K562 (cell line): ENCODE results near the gene EPB41L4B. TPM values are rescaled to one million over a fixed set of nuclear protein-coding genes. Genes with fewer than 3 reads are reported as not detected.

ENCODE experiments used
- AFF1 ChIP-seq, 2 experiments: fragments of 450-650 bp; IDR thresholded peaks; 2 replicates each; pipeline ENCODE4 v1.6.1; 2018; ENCODE audit warnings: mild to moderate bottlenecking in 2 of 2, low read depth in 1 of 2; ENCODE audit not compliant: partially characterized antibody in 2 of 2
- ARID2 ChIP-seq: fragments of 450-650 bp; IDR thresholded peaks from 2 replicates; pipeline ENCODE4 v1.6.1; 2017; ENCODE audit warnings: antibody characterized with exemption, mild to moderate bottlenecking
- BMI1 ChIP-seq: fragments of 150-350 bp; IDR thresholded peaks from 2 replicates; pipeline ENCODE4 v1.6.1; 2014; ENCODE audit warnings: low read length
- CBFA2T2 ChIP-seq: fragments of 450-650 bp; conservative IDR thresholded peaks from 2 replicates; pipeline ENCODE4 v1.6.1; 2017; ENCODE audit warnings: mild to moderate bottlenecking
- CBFA2T3 ChIP-seq: fragments of 450-650 bp; IDR thresholded peaks from 2 replicates; pipeline ENCODE4 v1.6.1; 2017
- EGR1 ChIP-seq: fragments of 450-650 bp; conservative IDR thresholded peaks from 2 replicates; pipeline ENCODE4 v1.6.1; 2017; ENCODE audit warnings: mild to moderate bottlenecking
- EWSR1 ChIP-seq: fragments of 450-650 bp; IDR thresholded peaks from 2 replicates; pipeline ENCODE4 v1.6.1; 2018; ENCODE audit warnings: borderline replicate concordance, mild to moderate bottlenecking, low read depth, moderate library complexity; ENCODE audit not compliant: partially characterized antibody
- FOS ChIP-seq: IDR thresholded peaks from 3 replicates; pipeline ENCODE4 v1.6.1; 2011; ENCODE audit not compliant: insufficient read length; ENCODE audit errors: extremely low read depth
- HDAC3 ChIP-seq: fragments of 450-650 bp; IDR thresholded peaks from 2 replicates; pipeline ENCODE4 v1.6.1; 2018; ENCODE audit warnings: borderline replicate concordance, mild to moderate bottlenecking, moderate library complexity; ENCODE audit not compliant: partially characterized antibody
- JUN ChIP-seq, 2 experiments: sonication (generic) in 1 of 2; formaldehyde crosslinking in 1 of 2; IDR thresholded peaks; 2 replicates each; pipeline versions ENCODE4 v1.6.1 to v1.8.0; 2012 to 2022; ENCODE audit warnings: borderline replicate concordance in 2 of 2, mild to moderate bottlenecking in 2 of 2, improper control_type of control experiment in 1 of 2, low read depth in 1 of 2, low read length in 1 of 2, missing genetic modification reagents in 1 of 2
- MAFG ChIP-seq: fragments of 450-650 bp; conservative IDR thresholded peaks from 2 replicates; pipeline ENCODE4 v1.6.1; 2016; ENCODE audit warnings: missing genetic modification characterization, missing compliant biosample characterization
- MBD2 ChIP-seq: sonication (generic); IDR thresholded peaks from 2 replicates; pipeline ENCODE4 v1.6.1; 2016; ENCODE audit warnings: low read depth, borderline replicate concordance
- NEUROD1 ChIP-seq: fragments of 150-350 bp; IDR thresholded peaks from 2 replicates; pipeline ENCODE4 v1.6.1; 2014; ENCODE audit warnings: borderline replicate concordance, low read length, low read depth; ENCODE audit not compliant: partially characterized antibody
- PRMT5 ChIP-seq: sonication (generic); formaldehyde crosslinking; IDR thresholded peaks from 2 replicates; pipeline ENCODE4 v1.5.0; 2020; ENCODE audit warnings: missing genetic modification reagents
- RCOR1 ChIP-seq, 2 experiments: IDR thresholded peaks; 2 replicates each; pipeline ENCODE4 v1.6.1; 2012; ENCODE audit warnings: low read depth in 2 of 2, low read length in 2 of 2, borderline replicate concordance in 1 of 2, improper control_type of control experiment in 1 of 2
- SOX6 ChIP-seq: fragments of 450-650 bp; IDR thresholded peaks from 2 replicates; pipeline ENCODE4 v1.6.1; 2014; ENCODE audit warnings: mild to moderate bottlenecking
- TEAD1 ChIP-seq, 2 experiments: fragments of 450-650 bp in 1 of 2; sonication (generic) in 1 of 2; formaldehyde crosslinking; IDR thresholded peaks; 2 replicates each; pipeline versions ENCODE4 v1.4.0 to v1.8.0; 2020 to 2022; ENCODE audit warnings: mild to moderate bottlenecking in 2 of 2, missing genetic modification reagents in 1 of 2
- YY1 ChIP-seq, 3 experiments: IDR thresholded peaks; 2 replicates each; pipeline ENCODE4 v1.6.1; 2011; ENCODE audit warnings: low read length in 2 of 3, mild to moderate bottlenecking in 2 of 3, moderate library complexity in 2 of 3, borderline replicate concordance in 1 of 3, control low read depth in 1 of 3, low read depth in 1 of 3; ENCODE audit not compliant: insufficient read depth in 3 of 3, insufficient replicate concordance in 2 of 3, control insufficient read depth in 1 of 3, insufficient read length in 1 of 3; ENCODE audit errors: extremely low read depth in 1 of 3
- ZBTB33 ChIP-seq: sonication (generic); formaldehyde crosslinking; IDR thresholded peaks from 2 replicates; pipeline ENCODE4 v1.8.1; 2023; ENCODE audit warnings: mild to moderate bottlenecking, missing genetic modification reagents
- ZEB2 ChIP-seq: fragments of 450-650 bp; IDR thresholded peaks from 2 replicates; pipeline ENCODE4 v1.6.1; 2016
- polyA plus RNA-seq, 8 experiments: library from polyadenylated mRNA; depleted of rRNA in 4 of 8; stranded (reverse) in 5 of 8; unstranded in 3 of 8; fragments of >200 nt; fragmentation: Nextera tagmentation in 2 of 8; fragmentation: Illumina TruSeq in 1 of 8; extraction: Ambion mirVana in 2 of 8; extraction: Trizol in 1 of 8; gene quantifications; 2 replicates each; pipeline versions ENCODE4 v1.2.1 to v1.2.3, GENCODE V29; 2011 to 2014; ENCODE audit warnings: inconsistent platforms in 1 of 8, missing spikeins in 1 of 8
- total RNA-seq, 7 experiments: library from RNA; depleted of rRNA in 6 of 7; stranded (reverse); fragments of >200 nt in 6 of 7; fragmentation: Illumina TruSeq in 2 of 7; extraction: Trizol in 2 of 7; gene quantifications; 2 replicates each; pipeline versions ENCODE4 v1.2.1 to v1.2.3, GENCODE V29; 2011 to 2021; ENCODE audit warnings: low replicate concordance in 1 of 7
- TF ChIP-seq, protein P1 (sequence below), 2 experiments: fragments of 450-650 bp in 1 of 2; sonication (generic) in 1 of 2; formaldehyde crosslinking in 1 of 2; IDR thresholded peaks in 1 of 2; conservative IDR thresholded peaks in 1 of 2; 2 replicates each; pipeline versions ENCODE4 v1.6.1 to v1.8.1; 2016 to 2023; ENCODE audit warnings: mild to moderate bottlenecking in 2 of 2, moderate library complexity in 2 of 2, inconsistent platforms in 1 of 2, missing genetic modification reagents in 1 of 2

EPB41L4B gene
- total and polyA plus RNA-seq, 9 of the 15 experiments (the other 6 are each of a cell fraction or from before 2014, with no cell fraction given): 0.09 to 0.38 (median 0.21) TPM

DNA sequence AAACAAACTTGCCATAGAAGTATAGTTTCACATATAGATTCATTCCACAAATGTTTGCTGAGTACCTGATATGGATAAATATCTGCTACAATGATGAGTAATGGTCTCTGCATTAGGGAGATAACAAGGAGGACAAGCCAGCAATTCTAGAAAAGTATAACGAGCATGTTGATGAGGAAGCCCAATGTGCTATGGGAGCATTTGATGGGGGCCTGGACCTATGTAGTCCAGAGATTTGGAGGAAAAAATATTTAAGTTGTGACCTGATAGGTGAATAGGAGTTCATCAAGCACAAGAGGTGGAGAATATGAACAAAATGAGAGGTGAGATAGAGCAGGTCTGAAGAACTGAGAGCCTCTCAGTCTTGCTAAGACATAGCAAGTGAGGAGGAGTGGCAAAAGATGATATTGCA lies 186.7 kb downstream of the EPB41L4B start (continued):
- peak in 1 of 3 experiments; percentile 5 for TF ChIP-seq YY1 (IDR thresholded peaks at IDR 0.05; ENCODE audit: borderline replicate concordance in 1 of 3, control insufficient read depth in 1 of 3, extremely low read depth in 1 of 3, insufficient read depth in 3 of 3, insufficient read length in 1 of 3, insufficient replicate concordance in 2 of 3, low read depth in 1 of 3, low read length in 2 of 3)
- TF ChIP-seq ZEB2: peak; percentile 63
- TF ChIP-seq, protein P1, sequence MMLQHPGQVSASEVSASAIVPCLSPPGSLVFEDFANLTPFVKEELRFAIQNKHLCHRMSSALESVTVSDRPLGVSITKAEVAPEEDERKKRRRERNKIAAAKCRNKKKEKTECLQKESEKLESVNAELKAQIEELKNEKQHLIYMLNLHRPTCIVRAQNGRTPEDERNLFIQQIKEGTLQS (IDR thresholded peaks at IDR 0.05): peak; percentile 90
- TF ChIP-seq, protein P1 (CRISPR knock-in tag; conservative IDR thresholded peaks at IDR 0.05): peak; percentile 55; the same call in 1 of the 2 replicates
- peak; percentile 86 for TF ChIP-seq JUN (IDR thresholded peaks at IDR 0.05; ENCODE audit: borderline replicate concordance, low read depth, low read length)
- no peak for TF ChIP-seq JUN (CRISPR knock-in tag; IDR thresholded peaks at IDR 0.05; ENCODE audit: borderline replicate concordance)
- TF ChIP-seq AFF1 (IDR thresholded peaks at IDR 0.05; ENCODE audit: low read depth in 1 of 2, partially characterized antibody in 2 of 2): peak in 1 of 2 experiments; percentile 59
- TF ChIP-seq PRMT5: no peak
- TF ChIP-seq BMI1: no peak
- no peak for TF ChIP-seq ARID2
- TF ChIP-seq EGR1: no peak
- no peak for TF ChIP-seq EWSR1
- peak; percentile 81 for TF ChIP-seq SOX6
- TF ChIP-seq CBFA2T3: peak; percentile 97
- TF ChIP-seq MBD2: peak; percentile 42; the same call in 1 of the 2 replicates
- TF ChIP-seq FOS: peak; percentile 21
- peak; percentile 72 for TF ChIP-seq HDAC3
- TF ChIP-seq TEAD1 (CRISPR knock-in tag; IDR thresholded peaks at IDR 0.05): 0 out of 4 replicates have a peak, but pooled peaks of 1 of the 2 experiments have one; percentile 29
- TF ChIP-seq RCOR1 (IDR thresholded peaks at IDR 0.05; ENCODE audit: borderline replicate concordance in 1 of 2, low read depth in 2 of 2, low read length in 2 of 2): peak in 1 of 2 experiments; percentile 89; a peak in 2 of 4 replicates
- TF ChIP-seq CBFA2T2: peak; percentile 93
- peak; percentile 52; the same call in 1 of the 2 replicates for TF ChIP-seq MAFG
- peak; percentile 67 for TF ChIP-seq NEUROD1
- no peak for TF ChIP-seq ZBTB33 (CRISPR knock-in tag)
